Forelimb muscle (tissue), 1 donor: Measurements from ENCODE around the gene CDV3. TPM values are rescaled to one million over a fixed set of nuclear protein-coding genes. Genes with fewer than 3 reads are reported as not detected.
A peak's percentile ranks its signal among the peaks of the same experiment; 100 is the strongest.
"Not testable (repeated sequence)": the region's sequence is repeated elsewhere in the genome, so short reads cannot be mapped to it uniquely, and the experiment has no call there.

Experiments used
- DNase-seq: peaks from one replicate; pipeline ENCODE4 v3.0.0-alpha.2; 2013; ENCODE audit warnings: low read depth
- polyA plus RNA-seq: library from polyadenylated mRNA; unstranded; fragments of 120-200 nt; gene quantifications from one replicate; pipeline ENCODE4 v1.2.1, GENCODE V29; 2013; ENCODE audit not compliant: insufficient read length

CDV3 gene, protein sequence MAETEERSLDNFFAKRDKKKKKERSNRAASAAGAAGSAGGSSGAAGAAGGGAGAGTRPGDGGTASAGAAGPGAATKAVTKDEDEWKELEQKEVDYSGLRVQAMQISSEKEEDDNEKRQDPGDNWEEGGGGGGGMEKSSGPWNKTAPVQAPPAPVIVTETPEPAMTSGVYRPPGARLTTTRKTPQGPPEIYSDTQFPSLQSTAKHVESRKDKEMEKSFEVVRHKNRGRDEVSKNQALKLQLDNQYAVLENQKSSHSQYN
- 142 TPM for polyA plus RNA-seq

DNA sequence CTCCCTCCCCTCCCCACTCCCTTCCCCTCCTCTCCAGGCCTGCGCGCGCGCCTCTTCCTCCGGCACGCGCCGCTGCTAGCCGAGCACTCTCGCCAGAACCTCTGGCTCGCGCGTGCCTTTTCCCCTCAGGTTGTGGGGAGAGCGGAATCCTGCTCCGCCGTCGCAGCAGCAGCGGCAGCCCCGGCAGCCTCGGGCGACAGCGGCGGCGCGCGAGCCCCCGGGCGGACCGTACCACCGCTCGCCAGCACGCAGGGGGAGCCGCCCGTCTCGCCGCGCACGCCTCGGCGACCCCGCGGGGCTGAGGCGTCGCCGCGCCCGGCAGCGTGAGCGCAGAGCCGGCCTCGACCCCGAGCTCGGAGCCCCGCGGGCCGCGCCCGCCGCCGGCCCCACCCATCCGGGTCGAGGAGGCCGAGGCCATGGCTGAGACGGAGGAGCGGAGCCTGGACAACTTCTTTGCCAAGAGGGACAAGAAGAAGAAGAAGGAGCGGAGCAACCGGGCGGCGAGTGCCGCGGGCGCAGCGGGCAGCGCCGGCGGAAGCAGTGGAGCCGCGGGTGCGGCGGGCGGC, at the start of gene CDV3:
TSS of gene CDV3 (plus strand) at position 58 of the 566 bp plus-strand sequence. CDS start at position 417, 359 bp downstream.
- peak; percentile 35 for DNase-seq

DNA sequence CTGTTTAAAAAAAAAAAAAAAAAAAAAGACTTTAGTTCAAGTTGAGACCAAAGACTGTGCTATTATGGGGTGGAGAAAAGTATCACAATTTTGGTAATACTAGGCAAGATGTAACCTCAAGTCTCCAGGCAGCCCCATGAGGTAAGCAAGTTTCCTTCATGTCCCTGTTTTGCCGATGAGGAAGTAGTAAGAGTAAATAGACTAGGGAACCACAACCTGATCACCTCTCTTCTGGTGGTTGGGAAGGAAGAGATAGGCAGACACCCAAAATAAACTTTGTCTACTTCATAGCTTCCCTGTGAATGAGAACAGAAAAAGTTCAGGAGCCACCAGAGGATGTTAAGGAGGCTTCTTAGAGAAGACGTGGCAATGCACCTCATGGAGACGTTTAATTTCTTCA, 49.7 kb upstream of the CDV3 start:
- DNase-seq: not testable (repeated sequence)

DNA sequence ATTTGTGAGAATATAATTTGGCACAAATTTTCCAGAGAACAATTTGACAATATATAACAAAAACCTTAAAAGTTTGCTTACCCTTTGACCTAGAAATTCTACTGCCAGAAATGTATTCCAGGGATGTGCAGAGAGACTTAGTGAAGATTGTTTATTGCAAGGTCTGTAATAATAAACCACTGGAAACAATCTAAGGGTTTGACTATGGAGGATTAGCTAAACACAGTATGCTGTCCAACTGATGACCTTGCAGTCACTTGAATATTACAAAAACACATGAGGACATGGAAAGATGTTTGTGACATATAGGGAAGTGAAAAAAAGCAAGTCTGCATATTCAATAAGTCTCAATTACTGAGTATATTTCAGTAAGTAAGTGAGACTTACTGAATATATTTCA, 48.1 kb upstream of the CDV3 start:
- DNase-seq: peak; percentile 61

DNA sequence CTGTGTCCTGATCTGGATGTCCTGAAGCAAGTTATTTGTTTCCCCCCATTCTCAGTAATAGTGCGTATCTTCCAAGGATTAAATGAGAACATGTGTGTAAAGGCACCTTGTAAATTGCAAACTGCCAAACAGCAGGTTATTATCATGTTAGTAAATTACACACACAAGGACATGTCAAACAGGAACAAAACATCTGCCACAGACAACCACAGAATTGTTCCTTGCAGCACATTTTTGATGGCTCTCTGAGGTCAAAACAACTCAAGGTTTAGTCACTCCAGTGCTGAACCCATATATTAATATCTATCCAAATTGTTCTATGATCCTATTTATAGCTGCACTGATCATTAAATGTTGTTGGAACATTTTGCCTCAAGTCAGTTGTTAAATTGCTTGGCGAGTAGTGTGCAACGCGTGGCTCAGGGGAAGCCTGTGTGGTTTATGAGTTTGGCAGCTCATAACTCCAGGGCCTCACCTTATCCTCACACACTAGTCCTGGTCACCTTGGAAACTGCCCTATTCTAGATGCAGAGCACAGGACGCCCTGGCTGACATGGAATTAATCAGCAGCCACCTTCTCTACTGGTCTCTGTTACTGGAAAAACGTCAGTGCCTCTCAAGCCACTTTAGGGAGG, 46.3 kb upstream of the CDV3 start:
- DNase-seq: no peak

DNA sequence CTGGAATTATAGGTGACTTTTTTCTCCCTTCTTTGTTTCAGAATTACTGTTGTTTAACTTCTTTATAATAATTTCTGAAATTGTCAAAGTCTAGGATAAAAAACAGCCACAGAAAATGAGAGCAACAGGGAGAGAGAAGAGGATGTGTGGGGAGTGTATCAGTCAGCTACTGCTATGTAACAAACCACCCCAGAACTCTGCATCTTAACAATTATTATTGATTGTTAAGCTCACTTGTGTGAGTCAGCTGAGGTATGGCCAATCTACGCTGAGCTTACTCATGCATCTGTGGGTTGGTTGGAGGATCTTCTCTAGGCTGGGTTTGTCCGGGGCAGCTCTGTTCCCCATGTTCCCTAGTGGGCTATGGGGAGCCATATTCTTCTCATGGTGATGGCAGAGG, 43.7 kb upstream of the CDV3 start:
- no peak for DNase-seq

DNA sequence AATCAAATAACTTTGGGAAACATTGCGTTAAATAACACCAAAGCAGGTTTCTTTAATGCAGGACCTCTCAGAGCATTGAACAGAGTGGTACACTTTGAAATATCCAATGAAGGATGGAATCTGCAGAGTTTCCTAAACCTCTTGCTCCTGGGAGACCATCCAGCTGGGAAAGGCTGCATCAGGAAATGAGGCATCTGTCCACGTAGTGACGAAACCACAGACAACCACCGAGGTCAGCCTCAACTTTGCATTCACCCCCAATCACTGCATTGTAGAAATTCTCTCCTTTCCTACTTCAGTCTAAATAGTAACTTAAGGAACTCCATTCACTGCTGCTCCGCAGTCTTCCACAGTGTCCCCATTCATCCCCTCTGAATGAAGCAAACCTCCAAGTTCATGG, 41.5 kb upstream of the CDV3 start:
- DNase-seq: no peak

DNA sequence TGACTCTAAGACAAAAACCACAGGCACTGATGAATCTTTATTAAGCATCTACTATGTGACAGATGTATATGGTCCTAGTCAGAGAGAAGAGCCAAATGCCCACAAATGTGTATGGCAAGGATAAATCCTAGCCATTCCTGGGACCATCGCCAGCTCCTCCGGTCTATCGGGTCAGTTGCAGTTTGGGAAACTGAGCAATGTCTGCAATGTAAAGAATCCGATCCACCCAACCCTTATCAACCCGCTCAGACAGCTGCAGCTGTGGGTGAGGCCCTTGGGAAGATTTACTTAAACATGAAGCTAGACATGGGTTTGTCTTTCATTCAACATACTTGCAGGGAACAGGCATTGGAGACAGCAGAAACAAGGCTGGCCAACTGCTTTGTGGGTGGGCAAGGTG, 40.5 kb upstream of the CDV3 start:
- DNase-seq: no peak

DNA sequence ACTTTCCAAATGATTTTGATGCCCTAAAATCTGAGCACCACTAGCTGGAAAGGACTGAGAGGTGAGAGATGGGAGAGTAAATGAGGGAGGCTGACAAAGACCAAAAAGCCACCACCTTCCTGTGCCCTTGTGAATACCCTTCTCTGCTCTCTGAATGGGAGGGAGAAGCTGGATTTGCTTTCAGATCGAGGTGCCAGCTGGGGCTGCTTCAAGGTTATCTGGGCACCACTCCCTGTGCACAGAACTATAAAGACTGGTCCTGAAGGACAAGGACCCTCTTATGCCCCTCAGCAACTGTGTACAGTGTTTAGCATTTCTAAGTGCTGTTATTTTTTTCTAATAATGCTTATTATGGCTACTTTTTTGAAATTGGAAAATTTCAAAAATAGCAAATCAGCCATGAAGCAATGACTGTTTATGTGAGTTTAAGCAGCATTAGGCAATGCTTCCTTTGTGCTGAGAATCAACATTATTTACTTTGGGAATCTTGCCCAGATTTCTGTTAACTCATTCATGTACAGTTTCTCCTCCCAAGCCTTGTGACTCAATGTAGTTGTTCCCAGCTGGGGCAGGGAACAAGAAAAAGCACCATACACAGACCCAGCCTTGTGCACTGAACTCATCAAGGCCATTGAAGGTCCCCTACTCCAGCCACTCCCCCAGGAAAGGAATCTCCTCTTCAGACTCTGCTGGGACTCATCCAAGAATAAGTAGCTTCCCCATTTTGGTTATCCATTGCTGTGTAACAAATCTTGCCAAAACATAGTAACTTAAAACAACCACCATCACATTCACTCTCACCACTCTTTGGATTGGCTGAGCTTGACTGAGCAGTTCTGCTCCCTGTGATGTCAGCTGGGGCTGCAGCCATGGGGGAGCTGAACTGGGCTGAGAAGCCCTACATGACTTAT, 37.3 kb upstream of the CDV3 start:
- no peak for DNase-seq

DNA sequence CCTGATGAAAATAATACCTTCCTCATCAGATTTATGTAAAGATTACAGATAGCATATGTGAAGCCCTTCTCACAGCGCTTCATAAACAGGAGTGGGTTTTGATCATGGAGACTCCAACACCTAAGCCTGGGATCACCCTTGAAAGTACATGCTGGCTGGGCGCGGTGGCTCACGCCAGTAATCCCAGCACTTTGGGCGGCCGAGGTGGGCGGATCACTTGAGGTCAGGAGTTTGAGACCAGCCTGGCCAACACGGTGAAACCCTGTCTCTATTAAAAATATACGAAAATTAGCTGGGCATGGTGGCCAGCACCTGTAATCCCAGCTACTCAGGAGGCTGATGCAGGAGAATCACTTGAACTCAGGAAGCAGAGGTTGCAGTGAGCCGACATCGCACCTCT, 36.4 kb upstream of the CDV3 start:
- not testable (repeated sequence) for DNase-seq

DNA sequence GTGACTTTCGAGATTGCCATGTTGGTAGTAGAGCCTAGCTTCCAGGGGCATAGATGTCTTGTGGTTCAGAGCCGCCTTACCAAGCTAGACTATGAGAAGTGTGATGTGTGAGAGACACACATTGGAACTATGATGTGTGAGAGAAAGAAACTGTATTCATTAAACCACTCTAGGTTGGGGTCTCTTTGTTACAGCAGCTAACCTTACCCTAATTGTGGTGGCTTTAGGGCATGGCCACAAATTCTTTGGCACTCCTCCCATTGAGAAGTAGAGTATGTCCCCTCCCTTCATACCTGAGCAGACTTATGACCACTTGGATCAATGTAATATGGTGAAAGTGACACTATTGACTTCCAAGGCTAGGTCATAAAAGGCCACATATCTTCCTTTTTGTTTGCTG, 35.3 kb upstream of the CDV3 start:
- DNase-seq: no peak

DNA sequence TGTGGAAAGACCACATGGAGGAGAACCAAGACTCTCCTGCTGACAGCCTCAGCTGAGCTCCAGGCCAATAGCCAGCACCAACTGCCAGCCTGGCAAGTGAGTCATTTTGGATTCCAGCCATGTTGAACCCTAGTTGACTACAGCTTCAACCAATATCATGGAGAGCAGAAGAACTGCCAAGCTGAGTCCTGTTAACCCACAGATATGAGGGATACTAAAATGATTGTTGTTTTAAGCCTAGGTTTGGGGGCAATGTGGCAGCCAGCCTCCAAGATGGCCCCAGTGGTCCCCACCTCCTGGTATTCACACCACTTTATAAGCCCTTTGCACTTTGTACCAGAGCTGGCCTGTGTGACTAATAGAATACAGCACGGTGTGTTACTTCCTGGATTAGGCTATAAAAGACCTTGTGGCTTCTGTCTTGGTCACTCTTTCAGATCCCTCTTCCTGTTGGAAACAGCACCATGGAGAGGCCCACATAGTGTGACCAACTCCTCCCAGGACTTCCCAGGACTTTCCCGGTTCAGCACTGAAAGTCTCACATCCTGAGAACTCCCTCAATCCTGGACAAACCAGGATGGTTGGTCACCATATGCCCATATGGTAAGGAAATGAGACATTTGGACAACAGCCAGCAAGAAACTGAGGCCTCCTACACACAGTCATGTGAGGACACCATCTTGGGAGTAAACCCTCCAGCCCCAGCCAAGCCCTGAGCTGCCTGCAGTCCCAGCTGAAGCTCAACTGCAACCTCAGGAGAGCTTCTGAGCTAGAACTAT, 32.4 kb upstream of the CDV3 start:
- no peak for DNase-seq

DNA sequence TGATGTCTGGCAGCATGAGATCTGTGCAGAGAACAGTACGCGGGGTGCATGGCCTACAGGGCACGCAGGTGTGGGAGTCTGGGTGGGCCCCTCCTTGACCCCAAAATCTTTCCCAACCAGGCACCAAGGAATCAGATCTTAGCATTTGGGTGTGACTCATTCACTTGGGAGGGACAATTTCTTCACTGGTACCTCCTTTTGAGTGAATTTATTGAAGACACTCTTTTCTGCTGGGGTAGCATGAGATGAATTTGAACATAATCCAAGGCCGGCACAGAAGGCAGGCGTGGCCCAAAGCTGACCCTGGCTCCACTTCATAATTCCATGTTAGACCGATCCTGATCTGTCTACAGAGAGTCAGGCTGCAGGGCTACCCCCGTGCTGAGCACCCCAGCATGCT, 30.6 kb upstream of the CDV3 start:
- DNase-seq: no peak

DNA sequence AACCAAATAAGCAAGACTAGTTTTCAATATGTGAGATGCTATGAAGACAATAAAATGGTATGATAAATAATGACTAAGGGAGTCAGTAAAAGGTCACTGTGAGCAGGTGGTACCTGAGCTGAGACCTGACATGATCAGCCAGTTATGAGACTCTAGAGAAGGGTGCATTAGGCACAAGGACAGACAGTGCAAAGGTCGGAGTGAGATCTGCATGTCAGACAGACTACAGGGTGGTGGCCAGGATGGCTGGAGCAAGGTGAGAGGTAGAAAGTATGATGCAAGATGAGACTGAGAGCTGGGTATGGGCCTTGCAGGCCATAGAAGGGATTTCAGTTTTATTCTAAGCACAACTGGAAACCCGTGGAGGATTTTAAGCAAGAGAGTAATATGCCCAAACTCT, 28.5 kb upstream of the CDV3 start:
- DNase-seq: not testable (repeated sequence)

DNA sequence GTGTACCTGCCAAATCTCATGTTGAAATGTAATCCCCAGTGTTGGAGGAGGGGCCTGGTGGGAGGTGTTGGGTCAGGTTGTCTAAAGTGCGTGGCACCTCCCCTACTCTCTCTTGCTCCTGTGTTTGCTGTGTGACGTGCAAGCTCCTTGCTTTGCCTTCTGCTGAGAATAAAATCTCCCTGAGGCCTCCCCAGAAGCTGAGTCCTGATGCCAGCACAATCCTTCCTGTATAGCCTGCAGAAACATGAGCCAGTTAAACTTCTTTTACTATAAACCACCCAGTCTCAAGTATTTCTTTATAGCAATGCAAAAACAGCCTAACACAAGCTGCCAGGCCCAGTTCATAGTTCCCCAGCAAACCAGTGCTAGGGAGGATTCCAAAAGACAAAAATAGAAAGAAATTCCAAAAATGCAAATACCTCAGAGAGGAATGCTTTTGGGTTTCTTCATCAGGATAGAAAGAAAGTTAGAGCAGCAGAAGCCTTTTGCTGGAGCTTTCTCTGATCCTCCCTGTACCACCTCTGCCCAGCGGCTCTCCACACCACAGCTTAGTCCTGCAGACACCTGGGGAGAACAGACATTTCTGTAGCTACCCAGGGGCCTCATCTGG, 25.9 kb upstream of the CDV3 start:
- DNase-seq: no peak

DNA sequence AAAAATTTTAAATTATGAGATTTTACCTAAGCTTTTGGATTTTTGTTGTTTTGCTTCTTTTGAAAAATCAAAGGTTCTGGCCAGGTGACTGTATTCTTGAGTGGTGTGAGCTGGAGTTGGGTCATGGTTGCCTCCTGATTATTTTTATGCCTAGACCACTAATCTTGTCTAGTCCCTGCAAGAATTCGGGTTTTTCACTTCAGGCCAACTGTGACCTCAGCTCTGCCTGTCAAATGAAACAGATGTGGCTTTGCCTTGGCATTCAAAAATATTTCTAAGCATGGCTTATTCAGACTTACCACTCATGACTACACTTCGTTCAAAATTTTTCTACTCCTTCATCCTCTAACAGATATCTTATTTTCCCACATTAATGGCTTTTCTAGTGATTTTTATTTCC, 25.4 kb upstream of the CDV3 start:
- no peak for DNase-seq

DNA sequence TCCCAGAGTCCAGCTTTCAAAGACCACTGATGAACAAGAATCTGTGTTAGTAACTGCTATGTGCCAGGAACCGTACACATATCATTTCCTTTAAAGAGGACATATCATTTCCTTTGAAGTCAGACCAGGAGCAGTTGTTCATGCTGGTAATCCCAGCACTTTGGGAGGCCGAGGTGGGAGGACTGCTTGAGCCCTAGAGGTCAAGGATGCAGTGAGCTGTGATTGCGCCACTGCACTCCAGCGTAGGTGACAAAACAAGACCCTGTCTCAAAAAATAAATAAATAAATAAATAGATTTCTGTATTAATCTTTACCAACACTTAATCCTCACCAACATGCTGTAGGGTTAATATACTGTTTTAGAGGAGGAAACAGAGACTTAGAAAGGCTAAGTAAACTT, 23.9 kb upstream of the CDV3 start:
- no peak for DNase-seq

DNA sequence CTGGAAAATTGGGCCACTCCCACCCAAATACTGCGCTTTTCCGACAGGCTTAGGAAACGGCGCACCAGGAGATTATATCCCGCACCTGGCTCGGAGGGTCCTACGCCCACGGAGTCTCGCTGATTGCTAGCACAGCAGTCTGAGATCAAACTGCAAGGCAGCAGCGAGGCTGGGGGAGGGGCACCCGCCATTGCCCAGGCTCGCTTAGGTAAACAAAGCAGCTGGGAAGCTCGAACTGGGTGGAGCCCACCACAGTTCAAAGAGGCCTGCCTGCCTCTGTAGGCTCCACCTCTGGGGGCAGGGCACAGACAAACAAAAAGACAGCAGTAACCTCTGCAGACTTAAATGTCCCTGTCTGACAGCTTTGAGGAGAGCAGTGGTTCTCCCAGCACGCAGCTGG, 21.9 kb upstream of the CDV3 start:
- not testable (repeated sequence) for DNase-seq

DNA sequence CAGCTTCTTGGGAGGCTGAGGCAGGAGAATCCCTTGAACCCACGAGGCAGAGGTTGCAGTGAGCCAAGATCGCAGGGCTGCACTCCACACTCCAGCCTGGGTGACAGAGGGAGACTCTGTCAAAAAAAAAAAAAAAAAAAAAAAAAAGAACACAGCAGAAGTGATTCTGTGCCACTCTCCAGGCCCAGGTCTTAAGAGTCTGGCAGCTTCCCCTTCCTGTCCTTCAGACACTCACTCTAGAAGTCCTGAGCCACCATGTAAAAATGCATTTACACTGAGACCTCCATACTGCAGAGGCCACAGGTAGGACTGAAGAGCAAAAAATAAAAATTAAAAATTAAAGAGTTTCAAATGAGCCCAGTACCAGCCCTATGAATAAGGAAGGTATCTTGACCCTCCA, 11.8 kb upstream of the CDV3 start:
- DNase-seq: no peak

DNA sequence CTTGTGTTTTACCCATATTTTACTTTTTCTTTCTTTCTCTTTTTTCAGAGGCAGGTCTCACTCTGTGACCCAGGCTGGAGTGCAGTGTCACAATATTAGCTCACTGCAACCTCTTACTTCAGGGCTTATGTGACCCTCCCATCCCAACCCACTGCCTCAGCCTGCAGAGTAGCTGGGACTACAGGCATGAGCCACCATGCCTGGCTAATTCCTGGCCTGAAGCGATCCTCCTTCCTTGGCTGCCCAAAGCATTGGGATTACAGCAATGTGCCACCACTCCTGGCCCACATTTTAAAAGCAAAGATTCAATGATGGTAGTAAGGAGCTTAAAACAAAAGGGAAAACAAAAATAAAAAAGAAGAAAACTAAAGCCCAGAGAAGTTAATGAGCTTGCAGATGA, 11.1 kb upstream of the CDV3 start:
- no peak for DNase-seq

DNA sequence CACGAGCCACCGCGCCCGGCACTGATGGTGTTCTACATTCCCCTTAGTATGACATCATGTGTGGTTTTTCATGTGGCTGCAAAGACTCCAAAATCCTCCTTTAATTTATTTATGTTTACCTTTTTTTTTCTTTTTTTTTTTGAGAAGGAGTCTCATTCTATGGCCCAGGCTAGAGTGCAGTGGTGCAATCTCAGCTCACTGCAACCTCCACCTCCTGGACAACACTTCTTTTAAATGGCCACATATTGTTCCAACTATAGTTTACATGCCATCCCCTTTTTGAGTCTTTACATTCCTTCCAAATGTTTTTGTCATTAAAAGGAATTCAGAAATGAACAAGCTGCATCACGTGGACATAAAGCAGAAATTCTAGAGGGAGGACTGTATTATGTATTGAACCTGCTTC, 10.3 kb upstream of the CDV3 start:
- no peak for DNase-seq

DNA sequence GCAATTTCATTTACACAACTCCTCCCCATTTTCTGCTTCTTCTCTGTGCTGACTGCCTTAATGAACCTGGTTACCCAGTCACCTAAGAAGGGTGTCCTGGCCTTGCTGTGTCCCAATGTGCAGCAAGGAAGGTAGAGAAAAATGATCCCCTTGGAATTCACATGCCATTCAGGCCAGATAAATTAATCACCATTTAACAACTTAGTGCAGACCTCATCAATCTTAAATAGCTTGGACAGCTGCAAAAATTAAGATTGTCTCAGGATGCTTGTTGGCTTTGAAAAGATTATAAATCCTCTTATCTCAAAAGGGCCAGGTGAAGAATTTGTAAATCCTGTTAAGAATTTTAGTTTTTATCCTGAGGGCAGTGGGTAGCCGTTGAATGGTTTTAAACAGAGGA, 9.7 kb upstream of the CDV3 start:
- no peak for DNase-seq
